Medulla oblongata (tissue), 1 donor: ENCODE data around the gene ERVMER34-1.

Experiments
- DNase-seq: peaks from one replicate; pipeline ENCODE4 v3.0.0-alpha.2; 2015; ENCODE audit errors: extremely low spot score

The ERVMER34-1 gene, protein sequence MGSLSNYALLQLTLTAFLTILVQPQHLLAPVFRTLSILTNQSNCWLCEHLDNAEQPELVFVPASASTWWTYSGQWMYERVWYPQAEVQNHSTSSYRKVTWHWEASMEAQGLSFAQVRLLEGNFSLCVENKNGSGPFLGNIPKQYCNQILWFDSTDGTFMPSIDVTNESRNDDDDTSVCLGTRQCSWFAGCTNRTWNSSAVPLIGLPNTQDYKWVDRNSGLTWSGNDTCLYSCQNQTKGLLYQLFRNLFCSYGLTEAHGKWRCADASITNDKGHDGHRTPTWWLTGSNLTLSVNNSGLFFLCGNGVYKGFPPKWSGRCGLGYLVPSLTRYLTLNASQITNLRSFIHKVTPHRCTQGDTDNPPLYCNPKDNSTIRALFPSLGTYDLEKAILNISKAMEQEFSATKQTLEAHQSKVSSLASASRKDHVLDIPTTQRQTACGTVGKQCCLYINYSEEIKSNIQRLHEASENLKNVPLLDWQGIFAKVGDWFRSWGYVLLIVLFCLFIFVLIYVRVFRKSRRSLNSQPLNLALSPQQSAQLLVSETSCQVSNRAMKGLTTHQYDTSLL

DNA sequence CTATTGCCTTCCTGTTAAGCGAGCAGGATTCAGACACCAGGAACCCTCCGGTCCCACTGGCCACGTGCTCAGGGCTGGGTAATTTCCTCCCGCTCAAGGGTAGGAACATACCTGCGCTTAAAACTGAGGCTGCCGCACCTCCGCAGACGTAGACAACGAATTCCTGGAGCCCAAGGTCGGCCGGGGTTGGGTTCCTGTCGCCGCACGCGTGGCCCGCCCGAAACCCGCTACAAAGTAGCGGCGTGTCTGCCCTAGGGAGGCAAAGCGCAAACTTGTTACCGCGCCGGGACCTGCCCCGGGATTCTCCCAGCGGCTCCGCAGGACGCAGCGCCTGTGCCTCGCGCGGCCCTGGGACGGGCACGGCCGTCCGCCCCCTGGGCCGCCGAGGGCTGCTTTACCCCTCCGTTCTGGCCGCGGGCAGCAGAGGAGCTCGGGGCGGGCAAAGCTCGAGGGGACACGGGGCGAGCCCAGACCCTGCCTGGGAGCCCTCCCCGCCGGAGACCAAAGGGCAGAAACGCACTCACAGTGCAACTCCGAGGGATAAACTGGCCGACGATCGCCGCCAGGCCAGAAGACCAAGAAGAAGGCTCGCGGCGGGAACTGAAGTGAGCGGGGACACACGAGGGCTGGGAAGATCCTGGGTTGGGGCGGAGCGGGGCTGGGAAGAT, at the start of gene ERVMER34-1:
ERVMER34-1 (minus strand) TSS at position 607 of the 668 bp plus-strand sequence. CDS start 5,905 bp downstream, outside the sequence.
- DNase-seq: no peak

DNA sequence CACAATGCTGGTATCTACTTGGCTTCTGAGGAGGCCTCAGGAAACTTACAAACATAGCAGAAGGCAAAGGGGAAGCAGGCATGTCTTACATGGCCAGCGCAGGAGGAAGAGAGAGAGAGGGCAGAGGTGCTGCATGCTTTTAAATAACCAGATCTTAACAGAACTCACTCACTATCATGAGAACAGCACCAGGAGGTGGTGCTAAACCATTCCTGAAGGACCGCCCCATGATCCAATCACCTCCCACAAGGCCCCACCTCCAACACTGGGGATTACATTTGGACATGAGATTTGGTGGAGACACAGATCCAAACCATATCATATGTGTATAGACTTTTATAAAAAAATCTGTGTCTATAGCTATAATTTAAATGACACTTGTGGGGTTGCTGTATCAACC, 48.6 kb upstream of the ERVMER34-1 start:
- no peak for DNase-seq

DNA sequence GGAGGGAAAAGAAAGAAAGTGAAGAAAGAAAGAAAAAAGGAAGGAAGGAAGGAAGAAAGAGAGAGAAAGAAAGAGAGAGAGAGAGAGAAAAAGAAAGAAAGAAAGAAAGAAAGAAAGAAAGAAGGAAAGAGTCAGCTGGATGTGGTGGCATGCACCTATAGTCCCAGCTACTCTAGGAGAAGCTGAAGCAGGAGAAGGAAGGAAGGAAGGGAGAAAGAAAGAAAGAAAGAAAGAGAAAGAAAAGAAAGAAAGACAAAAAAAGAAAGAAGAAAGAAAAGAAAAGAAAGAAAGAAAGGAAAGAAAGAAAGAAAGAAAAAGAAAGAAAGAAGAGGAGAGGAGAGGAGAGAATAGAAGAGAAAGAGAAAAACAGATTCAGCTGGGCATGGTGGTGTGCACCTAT, 44.3 kb upstream of the ERVMER34-1 start:
- DNase-seq: no peak

GRCh38 chr4:52791936-52792335, 40.7 kb upstream of the ERVMER34-1 start:
- DNase-seq: no peak

DNA sequence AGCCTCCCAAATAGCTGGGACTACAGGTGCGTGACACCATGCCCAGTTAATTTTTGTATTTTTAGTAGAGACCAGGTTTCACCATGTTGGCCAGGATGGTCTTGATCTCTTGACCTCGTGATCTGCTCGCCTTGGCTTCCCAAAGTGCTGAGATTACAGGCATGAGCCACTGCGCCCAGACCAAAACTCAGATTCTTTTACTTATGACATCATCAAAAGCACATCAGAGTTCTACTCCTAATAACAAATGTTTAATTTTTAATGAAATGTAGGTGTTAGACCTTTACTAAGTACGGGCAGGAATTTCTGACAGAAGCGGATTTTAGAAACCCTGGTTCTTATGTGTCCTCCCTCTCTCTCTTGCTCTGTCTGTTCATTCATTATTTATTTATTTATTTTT, 38.5 kb upstream of the ERVMER34-1 start:
- DNase-seq: no peak

GRCh38 chr4:52788806-52789205, 37.6 kb upstream of the ERVMER34-1 start:
- DNase-seq: no peak

GRCh38 chr4:52783069-52783468, 31.8 kb upstream of the ERVMER34-1 start:
- DNase-seq: no peak

- DNase-seq: no peak
These were observed 29.6 kb upstream of the ERVMER34-1 start for GRCh38 chr4:52780617-52781354.

GRCh38 chr4:52780206-52780605, 29.0 kb upstream of the ERVMER34-1 start:
- DNase-seq: no peak

GRCh38 chr4:52760256-52760655, 9.0 kb upstream of the ERVMER34-1 start:
- DNase-seq: no peak

DNA sequence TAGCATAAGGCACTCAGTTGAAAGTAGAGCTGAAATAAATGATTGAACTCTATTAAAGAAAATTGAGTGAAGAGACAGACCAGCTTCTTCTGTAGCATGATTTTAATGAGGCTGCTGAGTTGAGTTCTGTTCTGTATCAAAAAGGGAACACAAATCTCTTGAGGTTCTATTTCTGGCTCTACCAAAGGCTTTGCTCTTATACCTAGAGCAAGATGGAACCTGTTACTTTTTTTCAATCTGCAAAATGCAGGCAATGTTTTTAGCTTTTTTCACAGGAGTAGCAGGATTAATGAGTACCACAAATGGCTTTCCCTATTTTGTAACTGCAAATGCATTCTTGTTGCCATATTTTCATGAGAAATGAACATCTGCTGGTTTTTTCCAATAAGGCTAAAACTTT, 4.2 kb upstream of the ERVMER34-1 start:
- DNase-seq: no peak

GRCh38 chr4:52752936-52753335, 1.7 kb upstream of the ERVMER34-1 start:
- no peak for DNase-seq

DNA sequence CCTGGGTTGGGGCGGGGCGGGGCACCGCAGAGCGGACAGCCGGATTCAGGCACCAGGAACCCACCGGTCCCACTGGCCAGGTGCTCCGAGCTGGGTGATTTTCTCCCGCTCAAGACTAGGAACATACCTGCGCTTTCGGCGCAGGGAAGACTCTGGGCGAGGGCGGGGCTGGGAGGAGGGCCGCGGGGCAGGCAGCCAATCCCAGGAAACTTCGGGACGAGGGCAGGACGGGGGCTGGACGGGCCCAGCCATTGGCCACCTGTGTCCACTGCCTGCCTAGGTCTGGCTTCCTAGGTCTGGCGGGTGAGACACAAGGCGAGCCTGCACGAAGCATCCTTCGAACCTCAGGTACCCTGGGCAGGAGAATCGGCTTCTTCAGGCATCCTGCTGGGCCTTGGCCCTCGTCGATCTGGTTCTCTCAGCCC, 274 bp upstream of the ERVMER34-1 start:
- DNase-seq: no peak

DNA sequence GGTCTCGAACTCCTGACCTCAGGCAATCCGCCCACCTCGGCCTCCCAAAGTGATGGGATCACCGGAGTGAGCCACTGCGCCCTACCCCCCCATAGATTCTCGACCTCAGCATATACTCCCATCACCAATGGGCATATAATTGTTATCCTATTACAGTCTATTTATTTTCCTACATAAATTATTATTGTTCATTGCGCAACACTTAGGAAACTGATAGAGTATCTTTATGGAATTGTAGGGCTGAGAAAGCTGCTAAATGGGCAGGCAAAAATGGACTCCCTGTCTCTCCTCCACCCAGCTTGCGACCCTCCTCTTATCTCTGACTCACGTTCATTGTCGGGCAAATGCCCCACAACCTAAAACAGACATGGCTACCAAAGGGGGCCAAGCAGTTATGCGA, 1.0 kb downstream of the ERVMER34-1 start:
- DNase-seq: no peak

DNA sequence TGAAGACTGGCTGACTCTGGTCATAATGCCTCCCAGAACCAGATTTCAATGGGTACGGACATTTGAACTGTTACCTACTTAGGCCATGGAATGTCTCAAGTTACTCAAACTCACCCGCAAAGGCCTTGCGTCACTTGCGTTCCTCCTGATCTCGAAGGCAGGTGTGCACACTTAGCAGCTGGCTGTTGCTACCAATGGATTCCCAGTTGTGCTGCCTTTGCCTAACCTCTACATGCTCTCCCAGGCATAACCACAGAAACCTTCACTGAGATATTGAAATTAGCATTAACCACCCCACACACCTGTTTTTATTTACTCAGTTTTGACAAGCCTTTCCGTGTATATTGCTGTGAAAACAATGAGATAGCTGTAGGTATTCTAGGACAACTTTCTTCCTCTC, 2.8 kb downstream of the ERVMER34-1 start:
- no peak for DNase-seq

- no peak for DNase-seq
These were observed 6.6 kb downstream of the ERVMER34-1 start for GRCh38 chr4:52744588-52744987.

DNA sequence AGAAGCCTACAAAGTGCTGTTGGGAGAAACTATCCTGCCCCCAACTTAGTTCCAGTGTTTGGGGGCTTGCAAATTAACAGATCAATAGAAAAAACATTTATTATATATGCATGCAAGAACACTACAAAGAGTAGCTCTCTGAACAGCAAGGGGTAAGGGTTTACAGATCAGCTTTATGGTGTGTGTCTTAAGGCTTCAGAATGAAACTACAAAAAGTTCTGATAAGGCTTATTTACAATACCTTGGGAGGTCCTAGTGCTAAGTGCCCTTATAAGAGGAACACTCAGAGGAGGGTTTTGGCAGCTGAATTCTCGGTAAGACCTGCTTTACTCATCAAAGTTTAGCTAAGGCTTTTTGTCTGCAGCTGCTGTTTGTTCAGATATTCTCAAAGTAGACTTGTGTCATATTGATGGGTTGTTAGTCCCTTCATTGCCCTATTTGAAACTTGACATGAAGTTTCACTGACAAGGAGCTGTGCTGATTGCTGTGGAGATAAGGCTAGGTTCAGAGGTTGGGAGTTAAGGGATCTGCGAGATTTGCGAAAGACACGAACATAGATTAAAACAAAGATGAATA, 7.7 kb downstream of the ERVMER34-1 start:
- DNase-seq: no peak

GRCh38 chr4:52729586-52729985, 21.6 kb downstream of the ERVMER34-1 start:
- no peak for DNase-seq

DNA sequence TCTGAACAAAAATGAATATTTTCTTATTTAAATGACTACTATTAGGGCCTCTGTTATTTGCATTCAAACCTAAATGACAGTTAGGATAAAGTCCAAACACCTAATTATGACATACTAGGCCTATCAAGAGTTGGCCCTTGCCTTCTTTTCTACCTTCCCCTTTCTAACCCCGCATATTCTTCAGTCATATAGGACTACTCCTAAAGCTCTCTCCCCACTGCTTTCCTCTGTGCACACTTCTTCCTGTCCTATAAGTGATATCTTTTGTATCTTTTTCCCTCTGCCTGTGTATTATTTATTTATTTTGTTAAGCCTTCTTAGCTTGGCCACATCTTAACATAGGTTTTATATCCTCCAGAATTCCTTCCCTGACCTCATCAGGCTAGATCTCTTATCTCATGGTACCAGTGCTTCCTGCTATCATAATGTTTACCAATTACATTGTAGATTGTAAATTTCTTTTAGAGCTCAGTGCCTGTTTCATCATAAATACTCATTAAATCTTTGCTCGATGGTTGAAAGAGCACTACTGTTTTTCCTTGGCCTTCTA, 22.5 kb downstream of the ERVMER34-1 start:
- no peak for DNase-seq

DNA sequence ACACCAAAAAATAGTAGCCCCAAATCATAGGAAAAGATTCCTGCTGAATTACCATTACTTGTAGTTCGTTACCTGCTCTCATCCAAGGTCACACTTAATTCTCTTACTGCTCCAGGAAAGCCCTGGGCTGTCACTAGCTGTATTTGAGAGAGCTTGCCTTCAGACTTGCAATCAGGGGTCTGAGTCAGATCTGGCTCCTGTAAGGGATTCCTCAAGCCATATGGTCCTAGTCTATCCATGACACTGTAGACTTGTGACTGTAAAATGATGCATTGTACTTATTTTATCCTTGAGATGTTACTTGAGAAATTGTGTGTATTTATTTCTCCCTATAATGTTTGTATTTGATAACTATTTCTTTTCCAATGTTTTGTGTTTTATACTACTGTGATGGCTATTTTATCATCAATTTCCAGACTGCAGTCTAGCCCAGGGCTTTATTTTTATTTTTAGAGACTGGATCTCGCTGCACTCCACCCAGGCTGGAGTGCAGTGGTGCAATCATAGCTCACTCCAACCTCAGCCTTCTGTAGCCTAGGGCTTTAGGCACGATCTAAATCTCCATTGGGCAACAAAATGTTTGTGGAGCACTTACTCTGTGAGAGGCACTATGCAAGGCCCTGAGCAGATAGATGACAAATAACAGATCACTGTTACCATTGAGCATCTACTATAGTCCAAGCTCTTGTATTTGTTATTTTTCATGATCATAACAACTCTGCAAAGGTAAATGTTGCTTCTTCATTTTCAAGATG, 24.2 kb downstream of the ERVMER34-1 start:
- no peak for DNase-seq
